ENCODE results near the gene CMTM8.
"Not testable (repeated sequence)": the region's sequence is repeated elsewhere in the genome, so short reads cannot be mapped to it uniquely, and the experiment has no call there.

Gene CMTM8, protein sequence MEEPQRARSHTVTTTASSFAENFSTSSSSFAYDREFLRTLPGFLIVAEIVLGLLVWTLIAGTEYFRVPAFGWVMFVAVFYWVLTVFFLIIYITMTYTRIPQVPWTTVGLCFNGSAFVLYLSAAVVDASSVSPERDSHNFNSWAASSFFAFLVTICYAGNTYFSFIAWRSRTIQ

DNA sequence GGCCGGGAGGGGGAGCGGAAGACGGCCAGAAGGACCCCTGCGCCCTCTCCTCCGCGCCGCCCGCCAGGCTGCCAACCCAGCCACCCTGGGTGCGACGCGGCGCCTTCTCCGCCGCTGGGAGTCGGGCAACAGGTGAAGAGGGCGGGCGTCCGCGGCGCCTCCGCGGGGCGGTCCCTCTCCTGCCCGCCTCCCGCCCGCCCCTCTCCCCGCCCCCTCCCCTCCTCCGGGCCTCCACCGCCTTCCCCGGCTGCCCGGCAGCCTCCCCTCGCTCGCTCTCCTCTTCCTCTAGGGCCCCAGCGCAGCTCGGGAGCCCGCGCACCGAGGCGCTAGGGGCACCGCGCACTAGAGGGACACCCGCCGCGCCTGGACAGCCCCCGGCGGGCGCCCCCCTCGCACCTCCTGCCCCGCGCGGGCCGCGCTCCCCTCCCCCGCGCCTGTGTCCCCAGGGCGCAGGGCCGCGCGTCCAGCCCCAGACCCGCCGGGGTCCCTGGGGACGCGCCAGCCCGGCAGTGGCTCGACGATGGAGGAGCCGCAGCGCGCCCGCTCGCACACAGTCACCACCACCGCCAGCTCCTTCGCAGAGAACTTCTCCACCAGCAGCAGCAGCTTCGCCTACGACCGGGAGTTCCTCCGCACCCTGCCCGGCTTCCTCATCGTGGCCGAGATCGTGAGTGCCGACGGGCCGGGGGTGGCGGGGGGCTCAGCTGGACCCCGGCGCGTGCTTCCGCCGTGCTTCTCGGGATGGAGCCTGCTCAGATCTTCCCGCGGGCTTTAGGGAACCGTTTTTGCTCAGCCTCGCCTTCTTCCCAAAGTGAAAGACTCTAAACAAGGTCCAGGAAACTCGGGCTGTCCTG, at the start of gene CMTM8:
Gene CMTM8 (plus strand): TSS at position 228 of the 854 bp plus-strand sequence. CDS start 293 bp downstream, at position 521.
- H3K4me3 ChIP-seq (ENCODE audit: low read depth in 1 of 2, low read length in 2 of 2): peak within 1 kb of the TSS; percentile 44 to 79
- no peaks in the 10 kb centered on the region for H3K36me3 ChIP-seq (ENCODE audit: insufficient read depth, low read length)
- no peaks in the 10 kb centered on the region for H3K4me1 ChIP-seq (ENCODE audit: insufficient read depth, low read length)
- H3K27ac ChIP-seq (ENCODE audit: low read depth, low read length): no peak within 1 kb of the TSS
- H3K9ac ChIP-seq (ENCODE audit: low read length): no peak within 1 kb of the TSS
- H3K9me3 ChIP-seq (ENCODE audit: low read length): no peaks in the 10 kb centered on the region
- peaks cover 4 to 21% of the 10 kb centered on the region in 2 donors for H3K27me3 ChIP-seq (ENCODE audit: control insufficient read depth in 1 of 2, insufficient read depth in 2 of 2, low read length in 2 of 2)

- no peaks in the 10 kb centered on the region for H3K4me1 ChIP-seq (ENCODE audit: insufficient read depth, low read length)
- no peaks in the 10 kb centered on the region for H3K9me3 ChIP-seq (ENCODE audit: low read length)
- no peak overlapping the region for H3K4me3 ChIP-seq (ENCODE audit: low read depth in 1 of 2, low read length in 2 of 2)
- H3K9ac ChIP-seq (ENCODE audit: low read length): no peak overlapping the region
- no peak overlapping the region for H3K27ac ChIP-seq (ENCODE audit: low read depth, low read length)
- H3K27me3 ChIP-seq (ENCODE audit: control insufficient read depth in 1 of 2, insufficient read depth in 2 of 2, low read length in 2 of 2): no peaks in the 10 kb centered on the region
- H3K36me3 ChIP-seq (ENCODE audit: insufficient read depth, low read length): no peaks in the 10 kb centered on the region
Measured at GRCh38 chr3:32189693-32190092, 48.8 kb upstream of the CMTM8 start.

DNA sequence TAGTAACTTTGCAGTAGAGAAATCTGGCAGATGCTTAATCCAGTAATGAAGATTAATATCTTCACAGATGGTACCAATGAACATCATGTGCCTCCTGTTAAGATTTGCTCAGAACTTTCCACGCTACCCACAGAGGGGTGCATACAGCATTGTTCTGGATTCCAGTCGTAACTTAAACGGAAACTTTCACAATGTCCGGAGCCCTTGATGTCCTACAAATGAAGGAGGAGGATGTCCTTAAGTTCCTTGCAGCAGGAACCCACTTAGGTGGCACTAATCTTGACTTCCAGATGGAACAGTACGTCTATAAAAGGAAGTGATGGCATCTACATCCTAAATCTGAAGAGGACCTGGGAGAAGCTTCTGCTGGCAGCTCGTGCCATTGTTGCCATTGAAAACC, 47.9 kb upstream of the CMTM8 start:
- H3K4me3 ChIP-seq (ENCODE audit: low read depth in 1 of 2, low read length in 2 of 2); H3K9ac ChIP-seq (ENCODE audit: low read length); H3K36me3 ChIP-seq (ENCODE audit: insufficient read depth, low read length); H3K4me1 ChIP-seq (ENCODE audit: insufficient read depth, low read length); H3K27ac ChIP-seq (ENCODE audit: low read depth, low read length); H3K9me3 ChIP-seq (ENCODE audit: low read length); H3K27me3 ChIP-seq (ENCODE audit: control insufficient read depth in 1 of 2, insufficient read depth in 2 of 2, low read length in 2 of 2): not testable (repeated sequence)

- H3K9me3 ChIP-seq (ENCODE audit: low read length): no peaks in the 10 kb centered on the region
- H3K36me3 ChIP-seq (ENCODE audit: insufficient read depth, low read length): no peaks in the 10 kb centered on the region
- no peaks in the 10 kb centered on the region for H3K27me3 ChIP-seq (ENCODE audit: control insufficient read depth in 1 of 2, insufficient read depth in 2 of 2, low read length in 2 of 2)
- H3K4me3 ChIP-seq (ENCODE audit: low read depth in 1 of 2, low read length in 2 of 2): no peak overlapping the region
- H3K27ac ChIP-seq (ENCODE audit: low read depth, low read length): no peak overlapping the region
- H3K4me1 ChIP-seq (ENCODE audit: insufficient read depth, low read length): no peaks in the 10 kb centered on the region
- no peak overlapping the region for H3K9ac ChIP-seq (ENCODE audit: low read length)
Measured at GRCh38 chr3:32193101-32193500, 45.4 kb upstream of the CMTM8 start.

DNA sequence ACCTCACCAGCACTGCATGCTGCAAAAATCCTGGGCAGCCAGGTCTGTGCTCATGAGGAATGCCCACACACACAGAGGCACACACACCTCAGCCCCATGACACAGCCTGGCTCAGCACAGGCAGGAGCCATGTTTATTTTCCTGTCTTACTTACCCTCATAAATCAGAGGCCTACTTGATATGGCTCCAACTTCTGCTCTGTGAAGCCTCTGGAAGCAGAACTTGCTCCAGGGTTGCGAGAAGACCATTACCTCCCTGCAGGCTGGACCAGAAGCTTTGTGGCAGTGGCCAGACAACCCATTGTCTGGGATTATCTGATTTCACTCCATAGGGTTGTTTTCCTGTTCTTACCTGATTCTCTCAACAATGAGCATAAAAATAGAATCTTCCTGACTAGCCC, 43.8 kb upstream of the CMTM8 start:
- Histone ChIP-seq H3K27ac (ENCODE audit: low read depth, low read length) (no peak overlapping the region), H3K36me3 (ENCODE audit: insufficient read depth, low read length) (no peaks in the 10 kb centered on the region), H3K4me1 (ENCODE audit: insufficient read depth, low read length) (no peaks in the 10 kb centered on the region), H3K9ac (ENCODE audit: low read length) (no peak overlapping the region), H3K27me3 (ENCODE audit: control insufficient read depth in 1 of 2, insufficient read depth in 2 of 2, low read length in 2 of 2) (no peaks in the 10 kb centered on the region), H3K9me3 (ENCODE audit: low read length) (no peaks in the 10 kb centered on the region), H3K4me3 (ENCODE audit: low read depth in 1 of 2, low read length in 2 of 2) (no peak overlapping the region)

- H3K27ac ChIP-seq (ENCODE audit: low read depth, low read length): no peak overlapping the region
- no peak overlapping the region for H3K9ac ChIP-seq (ENCODE audit: low read length)
- H3K4me1 ChIP-seq (ENCODE audit: insufficient read depth, low read length): no peaks in the 10 kb centered on the region
- H3K27me3 ChIP-seq (ENCODE audit: control insufficient read depth in 1 of 2, insufficient read depth in 2 of 2, low read length in 2 of 2): no peaks in the 10 kb centered on the region
- no peaks in the 10 kb centered on the region for H3K9me3 ChIP-seq (ENCODE audit: low read length)
- H3K4me3 ChIP-seq (ENCODE audit: low read depth in 1 of 2, low read length in 2 of 2): no peak overlapping the region
- no peaks in the 10 kb centered on the region for H3K36me3 ChIP-seq (ENCODE audit: insufficient read depth, low read length)
Measured at GRCh38 chr3:32195995-32196540, 42.4 kb upstream of the CMTM8 start.

GRCh38 chr3:32197991-32198390, 40.5 kb upstream of the CMTM8 start:
- Histone ChIP-seq H3K4me3 (ENCODE audit: low read depth in 1 of 2, low read length in 2 of 2) (no peak overlapping the region), H3K4me1 (ENCODE audit: insufficient read depth, low read length) (peaks cover 6% of the 10 kb centered on the region), H3K9ac (ENCODE audit: low read length) (no peak overlapping the region), H3K9me3 (ENCODE audit: low read length) (no peaks in the 10 kb centered on the region), H3K27me3 (ENCODE audit: control insufficient read depth in 1 of 2, insufficient read depth in 2 of 2, low read length in 2 of 2) (no peaks in the 10 kb centered on the region), H3K27ac (ENCODE audit: low read depth, low read length) (no peak overlapping the region), H3K36me3 (ENCODE audit: insufficient read depth, low read length) (no peaks in the 10 kb centered on the region)

DNA sequence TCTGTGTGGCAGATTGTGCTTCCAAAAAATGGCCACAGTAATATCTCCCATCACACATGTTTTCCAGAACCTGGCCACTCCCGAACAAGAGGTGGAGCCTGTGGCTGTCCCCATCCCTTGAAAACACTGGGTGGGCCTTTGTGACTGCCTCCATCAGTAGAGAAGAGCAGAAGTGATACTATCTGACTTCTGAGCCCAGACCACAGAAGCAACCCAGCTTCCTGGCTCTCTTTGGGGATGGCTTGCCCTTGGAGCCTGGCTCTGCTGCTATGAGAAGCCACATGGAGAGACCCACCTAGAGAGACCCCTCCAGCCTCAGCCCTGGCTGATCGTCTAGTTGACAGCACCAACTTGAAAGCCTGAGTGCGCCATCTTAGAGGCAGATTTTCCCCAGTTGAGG, 39.8 kb upstream of the CMTM8 start:
- H3K27ac ChIP-seq (ENCODE audit: low read depth, low read length): no peak overlapping the region
- no peak overlapping the region for H3K4me3 ChIP-seq (ENCODE audit: low read depth in 1 of 2, low read length in 2 of 2)
- no peaks in the 10 kb centered on the region for H3K36me3 ChIP-seq (ENCODE audit: insufficient read depth, low read length)
- H3K27me3 ChIP-seq (ENCODE audit: control insufficient read depth in 1 of 2, insufficient read depth in 2 of 2, low read length in 2 of 2): no peaks in the 10 kb centered on the region
- no peaks in the 10 kb centered on the region for H3K9me3 ChIP-seq (ENCODE audit: low read length)
- H3K4me1 ChIP-seq (ENCODE audit: insufficient read depth, low read length): peaks cover 6% of the 10 kb centered on the region
- no peak overlapping the region for H3K9ac ChIP-seq (ENCODE audit: low read length)

DNA sequence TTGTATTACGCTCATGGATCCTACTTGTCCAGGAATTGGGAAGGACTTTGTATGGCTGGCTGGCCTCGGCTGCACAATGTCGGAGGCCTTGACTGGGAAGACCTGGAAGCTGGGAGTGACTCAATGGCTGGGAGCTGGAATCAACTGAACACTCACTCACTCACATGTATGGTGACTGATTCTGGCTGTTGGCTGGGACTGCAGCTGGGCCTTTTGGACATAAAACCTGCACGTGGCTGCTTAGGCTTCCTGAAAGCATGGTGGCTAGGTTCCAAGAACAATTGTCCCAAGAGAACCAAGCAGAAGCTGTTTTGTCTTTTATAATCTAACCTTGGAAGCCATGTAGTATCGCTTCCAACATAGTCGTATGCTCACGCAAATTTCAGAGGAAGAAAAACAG, 38.0 kb upstream of the CMTM8 start:
- Histone ChIP-seq H3K27me3 (ENCODE audit: control insufficient read depth in 1 of 2, insufficient read depth in 2 of 2, low read length in 2 of 2) (no peaks in the 10 kb centered on the region), H3K9ac (ENCODE audit: low read length) (no peak overlapping the region), H3K27ac (ENCODE audit: low read depth, low read length) (no peak overlapping the region), H3K9me3 (ENCODE audit: low read length) (no peaks in the 10 kb centered on the region), H3K4me1 (ENCODE audit: insufficient read depth, low read length) (peaks cover 6% of the 10 kb centered on the region), H3K36me3 (ENCODE audit: insufficient read depth, low read length) (no peaks in the 10 kb centered on the region), H3K4me3 (ENCODE audit: low read depth in 1 of 2, low read length in 2 of 2) (no peak overlapping the region)

GRCh38 chr3:32200992-32201758, 37.3 kb upstream of the CMTM8 start:
- no peaks in the 10 kb centered on the region for H3K36me3 ChIP-seq (ENCODE audit: insufficient read depth, low read length)
- H3K9me3 ChIP-seq (ENCODE audit: low read length): no peaks in the 10 kb centered on the region
- no peak overlapping the region for H3K27ac ChIP-seq (ENCODE audit: low read depth, low read length)
- H3K27me3 ChIP-seq (ENCODE audit: control insufficient read depth in 1 of 2, insufficient read depth in 2 of 2, low read length in 2 of 2): no peaks in the 10 kb centered on the region
- no peak overlapping the region for H3K4me3 ChIP-seq (ENCODE audit: low read depth in 1 of 2, low read length in 2 of 2)
- H3K9ac ChIP-seq (ENCODE audit: low read length): no peak overlapping the region
- H3K4me1 ChIP-seq (ENCODE audit: insufficient read depth, low read length): peaks cover 6% of the 10 kb centered on the region

DNA sequence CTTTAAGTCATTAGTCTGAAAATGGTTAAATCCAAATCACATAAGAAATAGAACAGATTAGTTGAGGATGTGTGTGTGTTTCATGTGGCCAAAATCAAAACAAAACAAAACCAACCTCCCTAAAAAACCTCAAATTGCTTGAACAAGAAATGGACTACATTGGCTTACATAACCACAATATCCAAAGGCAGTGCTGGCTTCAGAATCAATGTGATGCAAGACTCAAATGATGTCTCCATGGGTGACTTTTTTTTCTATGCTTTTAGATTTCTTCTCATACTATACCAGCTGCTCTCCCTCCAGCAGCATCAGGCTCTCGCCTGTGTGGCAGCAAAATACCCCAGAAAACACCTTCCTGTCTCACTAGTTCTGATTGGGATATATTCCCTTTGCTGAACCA, 36.0 kb upstream of the CMTM8 start:
- no peaks in the 10 kb centered on the region for H3K36me3 ChIP-seq (ENCODE audit: insufficient read depth, low read length)
- H3K4me3 ChIP-seq (ENCODE audit: low read depth in 1 of 2, low read length in 2 of 2): no peak overlapping the region
- no peaks in the 10 kb centered on the region for H3K9me3 ChIP-seq (ENCODE audit: low read length)
- peaks cover 6% of the 10 kb centered on the region for H3K4me1 ChIP-seq (ENCODE audit: insufficient read depth, low read length)
- no peak overlapping the region for H3K27ac ChIP-seq (ENCODE audit: low read depth, low read length)
- no peak overlapping the region for H3K9ac ChIP-seq (ENCODE audit: low read length)
- H3K27me3 ChIP-seq (ENCODE audit: control insufficient read depth in 1 of 2, insufficient read depth in 2 of 2, low read length in 2 of 2): no peaks in the 10 kb centered on the region

Measured in muscle layer of colon (tissue), 2 donors.